ENCODE measurements around the gene PCCA. TPM values are rescaled to one million over a fixed set of nuclear protein-coding genes. Genes with fewer than 3 reads are reported as not detected.

PCCA gene
- total and polyA plus RNA-seq, 2 experiments from 2014 or later, result 41.9 to 46.6 TPM

DNA sequence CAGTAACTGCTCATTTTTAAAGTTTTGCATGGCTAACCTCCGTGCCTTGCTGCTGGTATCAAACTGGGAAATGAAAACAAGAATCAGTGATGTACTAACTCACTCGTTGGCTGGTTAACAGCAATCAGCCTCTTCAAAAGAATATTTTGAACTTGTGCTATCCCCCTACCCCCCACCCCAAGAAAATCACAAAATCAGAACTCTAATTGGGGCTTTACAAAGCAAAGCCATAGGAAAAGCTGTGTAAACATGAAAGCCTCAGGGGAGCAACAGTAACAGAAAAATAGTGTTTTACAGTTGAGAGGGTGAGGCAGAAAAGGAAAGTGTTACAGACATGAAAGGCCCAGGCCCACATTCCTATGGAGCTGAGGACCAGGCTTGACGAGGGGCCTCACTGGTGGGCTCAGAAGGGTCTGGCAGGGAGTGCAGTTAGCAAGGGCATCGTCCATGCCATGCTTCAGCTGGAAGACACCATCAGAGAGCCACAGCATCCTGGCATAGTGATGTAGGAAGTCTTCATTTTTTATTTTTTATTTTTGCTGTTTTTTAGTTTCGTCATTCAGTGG lies 217.6 kb downstream of the PCCA start:
- ATAC-seq (peak; percentile 73), DNase-seq (ENCODE audit: low spot score) (peak; percentile 21)
- H3K36me3 Mint-ChIP-seq (ENCODE audit: low read depth), result peaks cover 6% of the 10 kb centered on the region; the same call in 2 of the 3 replicates
- Histone ChIP-seq H3F3A (replicated peaks; ENCODE audit: low read depth) (no peaks in the 10 kb centered on the region), H3K36me3 (ENCODE audit: insufficient read depth) (peaks cover 9% of the 10 kb centered on the region), H2AFZ (no peak overlapping the region), H3K4me3 (no peak overlapping the region), H3K27me3 (ENCODE audit: insufficient read depth) (no peaks in the 10 kb centered on the region), H4K20me1 (replicated peaks; ENCODE audit: insufficient read depth) (no peaks in the 10 kb centered on the region), H3K79me2 (replicated peaks; ENCODE audit: insufficient read depth) (no peaks in the 10 kb centered on the region), H3K9me2 (ENCODE audit: insufficient read depth) (no peaks in the 10 kb centered on the region), H3K27ac (ENCODE audit: low read depth) (peak overlapping the region; percentile 83; the same call in 1 of the 2 replicates), H3K4me1 (ENCODE audit: insufficient read depth) (peaks cover 16% of the 10 kb centered on the region), H3K4me2 (peak overlapping the region; percentile 7; the same call in 1 of the 2 replicates)
- no peak for TF ChIP-seq EZH2phosphoT487 (IDR thresholded peaks at IDR 0.05; ENCODE audit: unreplicated experiment)
- no peak for TF ChIP-seq POLR2AphosphoS5 (IDR thresholded peaks at IDR 0.05; ENCODE audit: low read depth)
- no peak for TF ChIP-seq EZH2 (IDR thresholded peaks at IDR 0.05; ENCODE audit: low read depth, unreplicated experiment)
- no peak for TF ChIP-seq ZNF462 (CRISPR knock-in tag; IDR thresholded peaks at IDR 0.05)
- no peak for TF ChIP-seq ZNF114 (CRISPR knock-in tag; IDR thresholded peaks at IDR 0.05)
- TF ChIP-seq CTCF (conservative IDR thresholded peaks at IDR 0.05; ENCODE audit: low read depth in 2 of 2), result no peak
- TF ChIP-seq STAT1 (IDR thresholded peaks at IDR 0.05; ENCODE audit: unreplicated experiment), result no peak
- TF ChIP-seq, protein P1, sequence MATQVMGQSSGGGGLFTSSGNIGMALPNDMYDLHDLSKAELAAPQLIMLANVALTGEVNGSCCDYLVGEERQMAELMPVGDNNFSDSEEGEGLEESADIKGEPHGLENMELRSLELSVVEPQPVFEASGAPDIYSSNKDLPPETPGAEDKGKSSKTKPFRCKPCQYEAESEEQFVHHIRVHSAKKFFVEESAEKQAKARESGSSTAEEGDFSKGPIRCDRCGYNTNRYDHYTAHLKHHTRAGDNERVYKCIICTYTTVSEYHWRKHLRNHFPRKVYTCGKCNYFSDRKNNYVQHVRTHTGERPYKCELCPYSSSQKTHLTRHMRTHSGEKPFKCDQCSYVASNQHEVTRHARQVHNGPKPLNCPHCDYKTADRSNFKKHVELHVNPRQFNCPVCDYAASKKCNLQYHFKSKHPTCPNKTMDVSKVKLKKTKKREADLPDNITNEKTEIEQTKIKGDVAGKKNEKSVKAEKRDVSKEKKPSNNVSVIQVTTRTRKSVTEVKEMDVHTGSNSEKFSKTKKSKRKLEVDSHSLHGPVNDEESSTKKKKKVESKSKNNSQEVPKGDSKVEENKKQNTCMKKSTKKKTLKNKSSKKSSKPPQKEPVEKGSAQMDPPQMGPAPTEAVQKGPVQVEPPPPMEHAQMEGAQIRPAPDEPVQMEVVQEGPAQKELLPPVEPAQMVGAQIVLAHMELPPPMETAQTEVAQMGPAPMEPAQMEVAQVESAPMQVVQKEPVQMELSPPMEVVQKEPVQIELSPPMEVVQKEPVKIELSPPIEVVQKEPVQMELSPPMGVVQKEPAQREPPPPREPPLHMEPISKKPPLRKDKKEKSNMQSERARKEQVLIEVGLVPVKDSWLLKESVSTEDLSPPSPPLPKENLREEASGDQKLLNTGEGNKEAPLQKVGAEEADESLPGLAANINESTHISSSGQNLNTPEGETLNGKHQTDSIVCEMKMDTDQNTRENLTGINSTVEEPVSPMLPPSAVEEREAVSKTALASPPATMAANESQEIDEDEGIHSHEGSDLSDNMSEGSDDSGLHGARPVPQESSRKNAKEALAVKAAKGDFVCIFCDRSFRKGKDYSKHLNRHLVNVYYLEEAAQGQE (IDR thresholded peaks at IDR 0.05; ENCODE audit: unreplicated experiment), result no peak
- TF ChIP-seq CREB1 (CRISPR knock-in tag; IDR thresholded peaks at IDR 0.05; ENCODE audit: low read depth), result no peak
- TF ChIP-seq, protein P2, sequence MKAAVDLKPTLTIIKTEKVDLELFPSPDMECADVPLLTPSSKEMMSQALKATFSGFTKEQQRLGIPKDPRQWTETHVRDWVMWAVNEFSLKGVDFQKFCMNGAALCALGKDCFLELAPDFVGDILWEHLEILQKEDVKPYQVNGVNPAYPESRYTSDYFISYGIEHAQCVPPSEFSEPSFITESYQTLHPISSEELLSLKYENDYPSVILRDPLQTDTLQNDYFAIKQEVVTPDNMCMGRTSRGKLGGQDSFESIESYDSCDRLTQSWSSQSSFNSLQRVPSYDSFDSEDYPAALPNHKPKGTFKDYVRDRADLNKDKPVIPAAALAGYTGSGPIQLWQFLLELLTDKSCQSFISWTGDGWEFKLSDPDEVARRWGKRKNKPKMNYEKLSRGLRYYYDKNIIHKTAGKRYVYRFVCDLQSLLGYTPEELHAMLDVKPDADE (IDR thresholded peaks at IDR 0.05), result no peak
- TF ChIP-seq JUNB (IDR thresholded peaks at IDR 0.05; ENCODE audit: unreplicated experiment), result no peak
- no peak for TF ChIP-seq NANOG (IDR thresholded peaks at IDR 0.05; ENCODE audit: borderline replicate concordance)
- TF ChIP-seq ZNF331 (CRISPR knock-in tag; IDR thresholded peaks at IDR 0.05; ENCODE audit: low read depth), result no peak
- H3K27me3 Mint-ChIP-seq (ENCODE audit: insufficient read depth, low read depth, poor library complexity), result peaks cover 4% of the 10 kb centered on the region
- no peak overlapping the region for H3K4me3 Mint-ChIP-seq
- H3K27ac Mint-ChIP-seq, result peak overlapping the region; percentile 78; the same call in 1 of the 2 replicates
- no peaks in the 10 kb centered on the region for H3K9me3 Mint-ChIP-seq
- peaks cover 23% of the 10 kb centered on the region for H3K4me1 Mint-ChIP-seq

Data from GM23338 (cell line).